BE2C (cell line): ENCODE measurements around the gene TRPM3.

ENCODE experiments used
- DNase-seq: peaks from one replicate; pipeline ENCODE4 v3.0.0-alpha.2; 2020
- H3K27me3 ChIP-seq: fragments of 250-450 bp; sonication (Bioruptor Pico); 2 replicates; pipeline ENCODE4 v1.5.1; 2020; ENCODE audit warnings: mild to moderate bottlenecking
- H3K36me3 ChIP-seq: fragments of 250-450 bp; sonication (Bioruptor Pico); 2 replicates; pipeline ENCODE4 v1.5.1; 2020; ENCODE audit warnings: mild to moderate bottlenecking
- H3K4me1 ChIP-seq: fragments of 250-450 bp; sonication (Bioruptor Pico); 2 replicates; pipeline ENCODE4 v1.5.1; 2020
- H3K4me3 ChIP-seq: 2 replicates; pipeline ENCODE4 v1.5.1; 2011; ENCODE audit warnings: low read depth, low read length
- H3K9me3 ChIP-seq: fragments of 250-450 bp; sonication (Bioruptor Pico); 2 replicates; pipeline ENCODE4 v1.5.1; 2020
- CTCF ChIP-seq: IDR thresholded peaks from 2 replicates; pipeline ENCODE4 v1.5.1; 2012; ENCODE audit warnings: mild to moderate bottlenecking, low read depth, low read length

Gene TRPM3

GRCh38 chr9:70563431-70564204 is 557.8 kb downstream of the TRPM3 start:
- TF ChIP-seq CTCF = no peak
- H3K4me3 ChIP-seq = no peak overlapping the region
- no peak for DNase-seq

GRCh38 chr9:70563010-70563409 is 558.4 kb downstream of the TRPM3 start:
- peaks cover 4% of the 10 kb centered on the region for H3K4me1 ChIP-seq

More at GRCh38 chr9:70563431-70564204, 557.8 kb downstream of the TRPM3 start:
- Histone ChIP-seq H3K4me1 (peaks cover 4% of the 10 kb centered on the region), H3K9me3 (no peaks in the 10 kb centered on the region), H3K27me3 (no peaks in the 10 kb centered on the region), H3K36me3 (no peaks in the 10 kb centered on the region)

GRCh38 chr9:70561786-70562395 is 559.5 kb downstream of the TRPM3 start:
- DNase-seq = no peak
- no peak overlapping the region for H3K4me3 ChIP-seq
- no peaks in the 10 kb centered on the region for H3K36me3 ChIP-seq
- TF ChIP-seq CTCF = no peak
- H3K9me3 ChIP-seq = no peaks in the 10 kb centered on the region
- peaks cover 4% of the 10 kb centered on the region for H3K4me1 ChIP-seq
- H3K27me3 ChIP-seq = no peaks in the 10 kb centered on the region

More at GRCh38 chr9:70563010-70563409, 558.4 kb downstream of the TRPM3 start:
- H3K9me3 ChIP-seq = no peaks in the 10 kb centered on the region
- DNase-seq = no peak
- H3K4me3 ChIP-seq = no peak overlapping the region
- H3K36me3 ChIP-seq = no peaks in the 10 kb centered on the region
- no peaks in the 10 kb centered on the region for H3K27me3 ChIP-seq
- no peak for TF ChIP-seq CTCF

GRCh38 chr9:70561111-70561510 is 560.3 kb downstream of the TRPM3 start:
- no peak for TF ChIP-seq CTCF
- Histone ChIP-seq H3K27me3 (no peaks in the 10 kb centered on the region), H3K9me3 (no peaks in the 10 kb centered on the region), H3K4me1 (peaks cover 4% of the 10 kb centered on the region), H3K36me3 (no peaks in the 10 kb centered on the region), H3K4me3 (no peak overlapping the region)
- DNase-seq = no peak

- H3K27me3 ChIP-seq = no peaks in the 10 kb centered on the region
- no peaks in the 10 kb centered on the region for H3K9me3 ChIP-seq
- H3K4me1 ChIP-seq = no peaks in the 10 kb centered on the region
- no peak for DNase-seq
- no peak for TF ChIP-seq CTCF
- H3K36me3 ChIP-seq = no peaks in the 10 kb centered on the region
- no peak overlapping the region for H3K4me3 ChIP-seq
Observed at GRCh38 chr9:70559102-70559501, 562.3 kb downstream of the TRPM3 start.
